Spleen (tissue), 11 donors: Measurements from ENCODE around the gene MESP2. TPM values are rescaled to one million over a fixed set of nuclear protein-coding genes. Genes with fewer than 3 reads are reported as not detected.

Source experiments
- DNase-seq: peaks from one replicate; pipeline ENCODE4 v3.0.0-alpha.2; 2020
- H3K27ac ChIP-seq, 8 donors: fragments of 200-600 bp; sonication (generic) in 7 of 8; 1 replicate in 4 of 8; 2 replicates in 4 of 8; pipeline versions ENCODE4 v1.5.0 to v1.8.0; 2016 to 2021; ENCODE audit warnings: inconsistent platforms in 4 of 8, mild to moderate bottlenecking in 4 of 8, moderate library complexity in 1 of 8
- H3K27me3 ChIP-seq, 7 donors: fragments of 200-600 bp; sonication (generic) in 6 of 7; replicated peaks in 1 of 7; 1 replicate in 4 of 7; 2 replicates in 3 of 7; pipeline versions ENCODE4 v1.5.0 to v1.8.0; 2016 to 2021; ENCODE audit warnings: inconsistent platforms in 3 of 7, mild to moderate bottlenecking in 1 of 7
- H3K36me3 ChIP-seq, 6 donors: fragments of 200-600 bp; sonication (generic) in 5 of 6; 1 replicate in 4 of 6; 2 replicates in 2 of 6; pipeline versions ENCODE4 v1.5.0 to v1.8.0; 2016 to 2021; ENCODE audit warnings: inconsistent platforms in 2 of 6
- H3K4me1 ChIP-seq, 6 donors: fragments of 200-600 bp; sonication (generic) in 5 of 6; 1 replicate in 3 of 6; 2 replicates in 3 of 6; pipeline versions ENCODE4 v1.5.0 to v1.8.0; 2016 to 2021; ENCODE audit warnings: inconsistent platforms in 3 of 6
- H3K4me3 ChIP-seq, 8 donors: fragments of 200-600 bp; sonication (generic) in 7 of 8; 1 replicate in 4 of 8; 2 replicates in 4 of 8; pipeline versions ENCODE4 v1.5.0 to v1.8.0; 2016 to 2021; ENCODE audit warnings: inconsistent platforms in 4 of 8, mild to moderate bottlenecking in 4 of 8, moderate library complexity in 2 of 8
- H3K9me3 ChIP-seq, 8 donors: fragments of 200-600 bp; sonication (generic) in 7 of 8; 1 replicate in 4 of 8; 2 replicates in 4 of 8; pipeline versions ENCODE4 v1.5.0 to v1.8.0; 2016 to 2021; ENCODE audit warnings: inconsistent platforms in 4 of 8
- CTCF ChIP-seq, 11 experiments: fragments of 200-600 bp in 7 of 11; fragments of 450-650 bp in 4 of 11; sonication (generic) in 4 of 11; IDR thresholded peaks in 8 of 11; conservative IDR thresholded peaks in 3 of 11; 1 replicate in 7 of 11; 2 replicates in 4 of 11; pipeline versions ENCODE4 v1.4.0 to v1.8.0; 2016 to 2021; ENCODE audit warnings: antibody characterized with exemption in 11 of 11, inconsistent platforms in 4 of 11, mild to moderate bottlenecking in 1 of 11
- POLR2A ChIP-seq, 3 donors: fragments of 450-650 bp; IDR thresholded peaks; one replicate each; pipeline ENCODE4 v1.5.1; 2017; ENCODE audit warnings: antibody characterized with exemption in 3 of 3, mild to moderate bottlenecking in 1 of 3
- POLR2AphosphoS5 ChIP-seq, 3 donors: sonication (generic); formaldehyde crosslinking; IDR thresholded peaks; one replicate each; pipeline ENCODE4 v1.5.1; 2017; ENCODE audit warnings: antibody characterized with exemption in 3 of 3
- WGBS, 5 donors: extraction: QIAGEN DNeasy Blood & Tissue Kit in 3 of 5; methylation state at CpG; one replicate each; pipeline versions ENCODE4 v1.1.5 to v1.1.7; 2013 to 2018; 5-methylcytosine and 5-hydroxymethylcytosine counted together
- intact Hi-C: fragments of 100-400 bp; cut with DNase I; formaldehyde crosslinking; loops from one replicate; pipeline ENCODE4 v1.15.0; 2023; ENCODE audit warnings: low total_unique reads
- polyA plus RNA-seq, 3 donors: library from polyadenylated mRNA; stranded (reverse); fragments of 200-250 nt; gene quantifications; one replicate each; pipeline ENCODE4 v1.2.1, GENCODE V29; 2013
- total RNA-seq, 7 donors: library from RNA; depleted of rRNA in 3 of 7; stranded (reverse); fragments of >200 nt in 3 of 7; fragmentation: NEBNext Ultra II Directional in 4 of 7; extraction: Animal tissue kit (Norgen Biotek cat#: 25700) in 4 of 7; gene quantifications; one replicate each; pipeline versions ENCODE4 v1.1.0 to v1.2.1, GENCODE V29; 2016 to 2021
- donor health status: healthy with polysubstance abuse.
- donor health status: DM: no; HTN: no; CAD: no; lungs with moderate emphysema.
- donor health status: DM: no; HTN: no; CAD: no.
- donor health status: Bipolar disorder and iron deficiency.
- donor health status: healthy.
- donor health status: DM: no; HTN: no; CAD: no.
- donor health status: DM: yes; HTN: yes; CAD: no.

The MESP2 gene
- total and polyA plus RNA-seq, 10 donors = 0.05 TPM; not detected in 9

- intact Hi-C loops = no loop called here
- TF ChIP-seq POLR2A (IDR thresholded peaks at IDR 0.05) (no peak), CTCF (IDR thresholded peaks at IDR 0.05 in 8 of 11, conservative IDR thresholded peaks at IDR 0.05 in 3 of 11) (no peak), POLR2AphosphoS5 (IDR thresholded peaks at IDR 0.05) (no peak)
- no peak overlapping the region for H3K4me3 ChIP-seq
- no peaks in the 10 kb centered on the region for H3K9me3 ChIP-seq
- H3K36me3 ChIP-seq = no peaks in the 10 kb centered on the region
- WGBS, 5 donors = 63 to 73% (median 66%) methylated on average over 8 of the region's 8 CpGs
- DNase-seq = no peak
- peaks cover 0 to 19% (median 0%) of the 10 kb centered on the region in 7 donors for H3K27me3 ChIP-seq
- no peaks in the 10 kb centered on the region for H3K4me1 ChIP-seq
- no peak overlapping the region for H3K27ac ChIP-seq
These were observed 43.5 kb upstream of the MESP2 start for GRCh38 chr15:89732451-89733172.

- no peak for DNase-seq
- no peak overlapping the region for H3K27ac ChIP-seq
- H3K9me3 ChIP-seq = no peaks in the 10 kb centered on the region
- peaks cover 0 to 19% (median 0%) of the 10 kb centered on the region in 7 donors for H3K27me3 ChIP-seq
- no peaks in the 10 kb centered on the region for H3K36me3 ChIP-seq
- peaks cover 0 to 7% (median 2%) of the 10 kb centered on the region in 6 donors for H3K4me1 ChIP-seq
- no peak overlapping the region for H3K4me3 ChIP-seq
- intact Hi-C loops = no loop called here
- 64 to 75% (median 70%) methylated on average over 4 of the region's 4 CpGs for WGBS, 5 donors
- no peak for TF ChIP-seq CTCF (IDR thresholded peaks at IDR 0.05 in 8 of 11, conservative IDR thresholded peaks at IDR 0.05 in 3 of 11)
- no peak for TF ChIP-seq POLR2AphosphoS5 (IDR thresholded peaks at IDR 0.05)
These were observed 40.4 kb upstream of the MESP2 start for GRCh38 chr15:89735773-89736172.

DNA sequence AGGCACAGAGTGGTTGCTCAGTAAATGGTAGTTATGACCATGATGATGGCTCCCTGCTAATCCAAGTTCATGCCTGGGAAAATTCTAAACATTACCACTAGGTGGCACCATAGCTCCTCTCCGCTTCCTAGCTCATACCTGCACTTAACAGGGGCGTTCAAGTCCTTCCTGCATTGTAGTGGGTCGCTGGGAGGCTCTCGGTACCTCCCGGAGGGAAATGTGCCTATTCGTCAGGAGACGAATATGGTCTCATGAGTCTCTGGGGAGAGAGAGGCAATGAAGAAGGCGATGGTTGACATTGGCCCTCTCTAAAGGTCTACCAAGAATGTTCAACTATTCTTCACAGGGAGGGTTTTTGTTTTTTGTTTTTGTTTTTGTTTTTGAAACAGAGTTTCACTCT is 36.0 kb upstream of the MESP2 start:
- intact Hi-C loops = no loop called here
- TF ChIP-seq CTCF (IDR thresholded peaks at IDR 0.05 in 8 of 11, conservative IDR thresholded peaks at IDR 0.05 in 3 of 11) (peak; percentile 76 to 93 (median 88)), POLR2AphosphoS5 (IDR thresholded peaks at IDR 0.05) (no peak), POLR2A (IDR thresholded peaks at IDR 0.05) (no peak)
- 3 to 5% (median 4%) methylated on average over 8 of the region's 8 CpGs for WGBS, 5 donors
- Histone ChIP-seq H3K4me1 (peaks cover 0 to 7% (median 2%) of the 10 kb centered on the region in 6 donors), H3K27ac (no peak overlapping the region), H3K27me3 (peaks cover 0 to 14% (median 0%) of the 10 kb centered on the region in 7 donors), H3K36me3 (no peaks in the 10 kb centered on the region), H3K4me3 (peak overlapping the region in 1 of 8 donors; percentile 22), H3K9me3 (no peaks in the 10 kb centered on the region)
- DNase-seq = no peak

DNA sequence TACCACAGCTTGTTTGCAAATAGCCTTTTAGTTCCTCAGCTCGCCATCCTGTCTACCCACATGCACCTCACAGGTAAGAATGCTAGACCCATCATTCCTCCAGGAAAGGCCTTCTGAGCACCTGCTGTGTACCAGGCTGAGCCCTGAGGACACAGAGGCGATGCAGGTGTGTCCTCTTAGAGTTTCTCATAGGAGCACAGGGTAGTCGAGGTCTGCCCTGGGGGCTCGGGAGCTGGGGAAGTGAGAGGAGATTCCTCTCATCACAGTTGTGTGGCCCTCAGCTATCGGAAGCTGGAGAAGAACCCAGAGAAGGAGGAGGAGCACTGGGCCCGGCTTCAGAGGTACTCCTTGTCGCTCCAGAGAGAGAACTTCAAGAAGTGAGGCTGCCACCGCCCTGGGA is 33.1 kb upstream of the MESP2 start:
- no peak for DNase-seq
- peaks cover 0 to 7% (median 2%) of the 10 kb centered on the region in 6 donors for H3K4me1 ChIP-seq
- H3K9me3 ChIP-seq = no peaks in the 10 kb centered on the region
- TF ChIP-seq POLR2AphosphoS5 (IDR thresholded peaks at IDR 0.05) (no peak), POLR2A (IDR thresholded peaks at IDR 0.05) (no peak), CTCF (IDR thresholded peaks at IDR 0.05 in 8 of 11, conservative IDR thresholded peaks at IDR 0.05 in 3 of 11) (no peak)
- no peak overlapping the region for H3K27ac ChIP-seq
- peaks cover 0 to 27% (median 0%) of the 10 kb centered on the region in 7 donors for H3K27me3 ChIP-seq
- no peak overlapping the region for H3K4me3 ChIP-seq
- intact Hi-C loops = no loop called here
- WGBS, 5 donors = 80 to 86% (median 83%) methylated on average over 8 of the region's 8 CpGs
- H3K36me3 ChIP-seq = no peaks in the 10 kb centered on the region
